ENCODE results near the gene DNAJC12.
"Not testable (repeated sequence)": the region's sequence is repeated elsewhere in the genome, so short reads cannot be mapped to it uniquely, and the experiment has no call there.

The DNAJC12 gene

GRCh38 chr10:67792653-67793052 is 45.3 kb downstream of the DNAJC12 start:
- DNase-seq (ENCODE audit: low spot score): no peak

- no peak for DNase-seq (ENCODE audit: low spot score)
These were observed 47.2 kb downstream of the DNAJC12 start for GRCh38 chr10:67790534-67791408.

GRCh38 chr10:67789769-67790168 is 48.2 kb downstream of the DNAJC12 start:
- no peak for DNase-seq (ENCODE audit: low spot score)

GRCh38 chr10:67788028-67788886 is 49.7 kb downstream of the DNAJC12 start:
- no peak for DNase-seq (ENCODE audit: low spot score)

- no peak for DNase-seq (ENCODE audit: low spot score)
These were observed 52.9 kb downstream of the DNAJC12 start for GRCh38 chr10:67785098-67785497.

- no peak for DNase-seq (ENCODE audit: low spot score)
These were observed 53.5 kb downstream of the DNAJC12 start for GRCh38 chr10:67784474-67784873.

GRCh38 chr10:67783606-67784294 is 54.2 kb downstream of the DNAJC12 start:
- no peak for DNase-seq (ENCODE audit: low spot score)

GRCh38 chr10:67782530-67782929 is 55.5 kb downstream of the DNAJC12 start:
- no peak for DNase-seq (ENCODE audit: low spot score)

- no peak for DNase-seq (ENCODE audit: low spot score)
These were observed 57.0 kb downstream of the DNAJC12 start for GRCh38 chr10:67780759-67781538.

GRCh38 chr10:67780204-67780621 is 57.8 kb downstream of the DNAJC12 start:
- not testable (repeated sequence) for DNase-seq (ENCODE audit: low spot score)

- peak; percentile 85 for DNase-seq (ENCODE audit: low spot score)
These were observed 58.4 kb downstream of the DNAJC12 start for GRCh38 chr10:67779465-67780203.

GRCh38 chr10:67776371-67776770 is 61.6 kb downstream of the DNAJC12 start:
- no peak for DNase-seq (ENCODE audit: low spot score)

- DNase-seq (ENCODE audit: low spot score): no peak
These were observed 62.7 kb downstream of the DNAJC12 start for GRCh38 chr10:67775279-67775678.

GRCh38 chr10:67772894-67773511 is 65.0 kb downstream of the DNAJC12 start:
- DNase-seq (ENCODE audit: low spot score): no peak

- no peak for DNase-seq (ENCODE audit: low spot score)
These were observed 65.8 kb downstream of the DNAJC12 start for GRCh38 chr10:67772151-67772550.

GRCh38 chr10:67771200-67771599 is 66.8 kb downstream of the DNAJC12 start:
- no peak for DNase-seq (ENCODE audit: low spot score)

- no peak for DNase-seq (ENCODE audit: low spot score)
These were observed 67.5 kb downstream of the DNAJC12 start for GRCh38 chr10:67770537-67770936.

- DNase-seq (ENCODE audit: low spot score): no peak
These were observed 70.7 kb downstream of the DNAJC12 start for GRCh38 chr10:67767244-67767643.

- peak; percentile 95 for DNase-seq (ENCODE audit: low spot score)
These were observed 73.8 kb downstream of the DNAJC12 start for GRCh38 chr10:67764012-67764822.
